Liver (tissue), 9 donors: ENCODE data around the gene MACROH2A2. TPM values are rescaled to one million over a fixed set of nuclear protein-coding genes. Genes with fewer than 3 reads are reported as not detected.
"Not testable (repeated sequence)": the region's sequence is repeated elsewhere in the genome, so short reads cannot be mapped to it uniquely, and the experiment has no call there.

Experiments
- DNase-seq: peaks from one replicate; pipeline ENCODE4 v3.0.0-alpha.2; 2017; ENCODE audit warnings: low spot score
- H3K27ac ChIP-seq, 2 donors: one replicate each; pipeline ENCODE4 v1.7.0; 2013; ENCODE audit warnings: inconsistent platforms in 2 of 2, low read length in 2 of 2, control low read depth in 1 of 2, low read depth in 1 of 2, mild to moderate bottlenecking in 1 of 2
- H3K27me3 ChIP-seq, 4 donors: one replicate each; pipeline versions ENCODE4 v1.6.1 to v1.7.0; 2013; ENCODE audit warnings: low read length in 3 of 4, inconsistent platforms in 1 of 4, mild to moderate bottlenecking in 1 of 4, moderate library complexity in 1 of 4; ENCODE audit not compliant: control insufficient read depth in 4 of 4, insufficient read depth in 4 of 4
- H3K36me3 ChIP-seq, 4 donors: one replicate each; pipeline versions ENCODE4 v1.6.1 to v1.7.0; 2013; ENCODE audit warnings: low read length in 3 of 4, mild to moderate bottlenecking in 3 of 4, low read depth in 1 of 4, moderate library complexity in 1 of 4; ENCODE audit not compliant: control insufficient read depth in 4 of 4, insufficient read depth in 3 of 4
- H3K4me1 ChIP-seq, 4 donors: one replicate each; pipeline versions ENCODE4 v1.6.1 to v1.7.0; 2013; ENCODE audit warnings: low read length in 3 of 4, mild to moderate bottlenecking in 3 of 4, moderate library complexity in 1 of 4; ENCODE audit not compliant: control insufficient read depth in 4 of 4, insufficient read depth in 4 of 4
- H3K4me3 ChIP-seq, 3 donors: one replicate each; pipeline versions ENCODE4 v1.6.1 to v1.7.0; 2013; ENCODE audit warnings: low read length in 3 of 3, control low read depth in 1 of 3, low read depth in 1 of 3, mild to moderate bottlenecking in 1 of 3
- H3K9ac ChIP-seq, 2 donors: one replicate each; pipeline ENCODE4 v1.7.0; 2013; ENCODE audit warnings: low read length in 2 of 2, mild to moderate bottlenecking in 2 of 2, moderate library complexity in 2 of 2, control low read depth in 1 of 2, low read depth in 1 of 2
- H3K9me3 ChIP-seq, 4 donors: one replicate each; pipeline versions ENCODE4 v1.6.1 to v1.7.0; 2013; ENCODE audit warnings: low read length in 3 of 4; ENCODE audit not compliant: control insufficient read depth in 4 of 4
- ATF3 ChIP-seq: IDR thresholded peaks from 2 replicates; pipeline ENCODE4 v1.6.1; 2016; ENCODE audit warnings: antibody characterized with exemption
- EGR1 ChIP-seq, 2 donors: IDR thresholded peaks; 2 replicates each; pipeline ENCODE4 v1.6.1; 2016 to 2018; ENCODE audit warnings: antibody characterized with exemption in 2 of 2, low read depth in 2 of 2
- FOXA1 ChIP-seq: IDR thresholded peaks from 2 replicates; pipeline ENCODE4 v1.6.1; 2016; ENCODE audit warnings: antibody characterized with exemption
- FOXA2 ChIP-seq: IDR thresholded peaks from 2 replicates; pipeline ENCODE4 v1.6.1; 2016; ENCODE audit warnings: antibody characterized with exemption
- GABPA ChIP-seq, 2 donors: IDR thresholded peaks in 1 of 2; conservative IDR thresholded peaks in 1 of 2; 2 replicates each; pipeline ENCODE4 v1.6.1; 2016; ENCODE audit warnings: antibody characterized with exemption in 2 of 2, mild to moderate bottlenecking in 1 of 2, moderate library complexity in 1 of 2
- JUND ChIP-seq, 2 donors: IDR thresholded peaks; 2 replicates each; pipeline ENCODE4 v1.6.1; 2016; ENCODE audit warnings: antibody characterized with exemption in 2 of 2
- REST ChIP-seq: IDR thresholded peaks from 2 replicates; pipeline ENCODE4 v1.6.1; 2016; ENCODE audit warnings: antibody characterized with exemption, mild to moderate bottlenecking
- SP1 ChIP-seq: IDR thresholded peaks from 2 replicates; pipeline ENCODE4 v1.6.1; 2018; ENCODE audit warnings: antibody characterized with exemption, mild to moderate bottlenecking
- TAF1 ChIP-seq: conservative IDR thresholded peaks from 2 replicates; pipeline ENCODE4 v1.6.1; 2016; ENCODE audit warnings: antibody characterized with exemption, mild to moderate bottlenecking
- YY1 ChIP-seq: IDR thresholded peaks from 2 replicates; pipeline ENCODE4 v1.6.1; 2016; ENCODE audit warnings: antibody characterized with exemption, mild to moderate bottlenecking
- ZBTB33 ChIP-seq: IDR thresholded peaks from 2 replicates; pipeline ENCODE4 v1.6.1; 2016; ENCODE audit warnings: antibody characterized with exemption
- WGBS: extraction: QIAGEN DNeasy Blood & Tissue Kit; methylation state at CpG from one replicate; pipeline ENCODE4 v1.1.7; 2013; 5-methylcytosine and 5-hydroxymethylcytosine counted together
- polyA plus RNA-seq, 2 donors: library from polyadenylated mRNA; stranded (reverse) in 1 of 2; unstranded in 1 of 2; fragments of 200-250 nt in 1 of 2; fragments of >200 nt in 1 of 2; fragmentation: Nextera tagmentation in 1 of 2; extraction: Ambion mirVana in 1 of 2; gene quantifications; one replicate each; pipeline versions ENCODE4 v1.2.1 to v1.2.3, GENCODE V29; 2013 to 2015
- total RNA-seq, 2 donors: library from RNA; depleted of rRNA; stranded (reverse); fragments of >200 nt; gene quantifications; one replicate each; pipeline ENCODE4 v1.2.3, GENCODE V29; 2014
- donor health status: healthy.
- donor health status: healthy.
- donor health status: healthy.
- donor health status: healthy.
- donor health status: healthy.

Gene MACROH2A2
- total and polyA plus RNA-seq, 4 donors: 1.2 to 7.2 (median 3.4) TPM

GRCh38 chr10:70074971-70075370 lies 22.3 kb downstream of the MACROH2A2 start:
- 93% methylated on average over 2 of the region's 2 CpGs for WGBS
- DNase-seq: no peak
- Histone ChIP-seq H3K4me3 (no peak overlapping the region), H3K4me1 (no peaks in the 10 kb centered on the region), H3K9me3 (no peaks in the 10 kb centered on the region), H3K9ac (no peak overlapping the region), H3K36me3 (no peaks in the 10 kb centered on the region), H3K27me3 (no peaks in the 10 kb centered on the region), H3K27ac (no peak overlapping the region)
- no peak for TF ChIP-seq ZBTB33
- TF ChIP-seq REST: no peak
- TF ChIP-seq SP1: no peak
- no peak for TF ChIP-seq FOXA2
- no peak for TF ChIP-seq JUND (IDR thresholded peaks at IDR 0.05)
- no peak for TF ChIP-seq GABPA (IDR thresholded peaks at IDR 0.05 in 1 of 2, conservative IDR thresholded peaks at IDR 0.05 in 1 of 2)
- TF ChIP-seq YY1: no peak
- no peak for TF ChIP-seq FOXA1
- TF ChIP-seq EGR1 (IDR thresholded peaks at IDR 0.05; ENCODE audit: low read depth in 2 of 2): no peak

- no peaks in the 10 kb centered on the region for H3K27me3 ChIP-seq
- no peak overlapping the region for H3K9ac ChIP-seq
- WGBS: 97% methylated on average over 5 of the region's 5 CpGs
- H3K36me3 ChIP-seq: no peaks in the 10 kb centered on the region
- H3K4me1 ChIP-seq: no peaks in the 10 kb centered on the region
- H3K4me3 ChIP-seq: no peak overlapping the region
- H3K27ac ChIP-seq: no peak overlapping the region
- no peak for TF ChIP-seq ATF3
- no peaks in the 10 kb centered on the region for H3K9me3 ChIP-seq
- no peak for DNase-seq
Observed at GRCh38 chr10:70078329-70078728, 25.7 kb downstream of the MACROH2A2 start.

- H3K9ac ChIP-seq: no peak overlapping the region
- H3K4me1 ChIP-seq: no peaks in the 10 kb centered on the region
- 92% methylated on average over 7 of the region's 7 CpGs for WGBS
- no peaks in the 10 kb centered on the region for H3K27me3 ChIP-seq
- no peak overlapping the region for H3K27ac ChIP-seq
- no peak for TF ChIP-seq TAF1
- no peak overlapping the region for H3K4me3 ChIP-seq
- DNase-seq: no peak
- H3K9me3 ChIP-seq: no peaks in the 10 kb centered on the region
- no peaks in the 10 kb centered on the region for H3K36me3 ChIP-seq
Observed at GRCh38 chr10:70078937-70079336, 26.3 kb downstream of the MACROH2A2 start.

GRCh38 chr10:70080789-70081188 lies 28.1 kb downstream of the MACROH2A2 start:
- not testable (repeated sequence) for H3K27ac ChIP-seq, H3K36me3 ChIP-seq, H3K27me3 ChIP-seq, H3K9ac ChIP-seq, H3K4me3 ChIP-seq, H3K4me1 ChIP-seq, DNase-seq, H3K9me3 ChIP-seq
- 94% methylated on average over 2 of the region's 2 CpGs for WGBS
